ENCODE measurements around the gene OXSR1. TPM values are rescaled to one million over a fixed set of nuclear protein-coding genes. Genes with fewer than 3 reads are reported as not detected.
"Not testable (repeated sequence)": the region's sequence is repeated elsewhere in the genome, so short reads cannot be mapped to it uniquely, and the experiment has no call there.

OXSR1 gene
- total RNA-seq, 1 experiment from 2014 or later: 47.4 TPM

DNA sequence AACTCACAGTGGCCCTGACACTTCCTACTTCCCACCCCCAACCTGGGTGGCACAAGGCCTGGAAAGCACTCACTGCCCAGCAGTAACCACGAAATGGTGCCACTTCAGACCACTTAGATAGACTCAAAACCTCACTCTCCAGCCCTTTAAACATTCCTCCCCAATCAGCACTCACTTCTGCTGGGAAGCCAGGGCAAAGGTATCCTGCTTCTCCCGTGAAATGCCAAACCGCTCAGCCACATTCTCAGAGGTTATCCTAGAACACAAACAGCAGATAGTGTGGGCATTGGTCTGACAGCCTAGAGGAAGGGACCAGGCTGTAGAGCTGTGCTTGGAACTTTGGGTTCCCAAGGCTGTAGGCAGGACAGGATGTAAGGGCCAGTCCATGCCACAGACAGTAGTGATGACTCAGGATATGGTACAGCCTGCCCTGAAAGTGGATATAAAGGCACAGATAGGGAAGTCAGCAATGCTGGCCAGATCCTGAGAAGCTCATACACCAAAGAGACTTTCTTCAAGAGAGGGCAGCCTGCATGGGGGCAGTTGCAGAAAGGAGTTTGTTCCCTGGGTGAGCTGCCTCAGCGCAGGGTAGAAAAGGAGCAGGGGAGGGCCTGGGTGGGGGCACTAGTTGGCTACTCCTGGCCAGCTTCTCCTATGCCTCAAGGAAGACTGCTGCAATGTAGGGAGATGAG is 37.6 kb upstream of the OXSR1 start:
- DNase-seq (ENCODE audit: low read depth): no peak

DNA sequence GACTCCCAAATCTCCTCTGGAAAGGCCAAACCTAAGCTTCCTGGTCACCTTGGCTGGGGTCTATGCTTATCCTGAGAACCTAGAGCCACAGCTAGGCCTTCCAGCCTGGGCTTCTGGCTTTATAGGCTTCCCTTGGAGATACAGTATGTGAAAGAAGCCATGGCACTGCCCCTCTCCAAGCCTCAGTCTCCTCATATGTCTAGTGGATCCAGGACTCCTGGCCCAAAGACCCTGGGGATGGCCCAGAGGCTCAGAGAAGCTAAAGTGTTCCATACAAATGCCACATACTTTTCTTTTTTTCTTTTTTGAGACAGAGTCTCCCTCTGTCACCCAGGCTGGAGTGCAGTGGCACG is 37.1 kb upstream of the OXSR1 start:
- no peak for DNase-seq (ENCODE audit: low read depth)

DNA sequence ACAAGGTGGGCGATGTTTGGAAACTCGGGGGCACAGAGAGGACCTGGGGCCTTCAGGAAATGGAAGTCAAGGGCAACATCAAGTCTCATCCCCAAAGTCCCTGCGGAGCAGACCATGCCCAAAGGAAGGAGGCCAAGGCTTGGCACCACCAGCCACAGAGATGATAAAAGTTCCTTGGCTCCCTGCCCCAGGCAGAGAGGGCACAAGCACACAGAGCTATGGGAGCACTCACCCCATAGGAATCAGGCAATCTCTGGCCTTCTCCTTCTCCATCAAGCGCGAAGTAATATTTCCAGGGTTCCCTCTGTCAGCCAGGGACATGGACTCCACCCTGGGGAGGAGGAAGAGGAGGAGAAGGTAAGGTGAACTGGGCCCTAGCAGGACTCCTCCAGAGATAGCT is 36.3 kb upstream of the OXSR1 start:
- no peak for DNase-seq (ENCODE audit: low read depth)

DNA sequence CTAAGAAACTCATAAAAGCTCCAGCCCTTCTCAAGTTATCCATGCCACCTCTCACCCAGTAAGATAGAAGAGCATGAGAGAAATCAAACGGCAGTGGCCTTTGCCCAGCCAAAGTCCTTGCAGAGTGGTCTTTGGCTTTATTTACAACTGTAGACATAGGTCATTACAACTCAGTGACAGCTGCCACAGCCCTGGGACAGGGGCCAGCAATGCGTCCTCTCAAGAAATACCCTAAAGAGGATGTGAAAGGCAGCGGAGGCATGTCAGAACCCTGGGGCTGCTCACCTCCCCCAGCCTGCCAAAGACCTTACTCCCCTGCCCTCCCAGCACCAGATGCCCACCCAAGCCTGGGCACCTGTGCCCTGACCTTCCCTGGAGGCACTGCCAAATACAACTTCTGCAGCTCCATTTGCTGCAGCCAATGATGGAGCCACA is 34.7 kb upstream of the OXSR1 start:
- DNase-seq (ENCODE audit: low read depth): no peak

DNA sequence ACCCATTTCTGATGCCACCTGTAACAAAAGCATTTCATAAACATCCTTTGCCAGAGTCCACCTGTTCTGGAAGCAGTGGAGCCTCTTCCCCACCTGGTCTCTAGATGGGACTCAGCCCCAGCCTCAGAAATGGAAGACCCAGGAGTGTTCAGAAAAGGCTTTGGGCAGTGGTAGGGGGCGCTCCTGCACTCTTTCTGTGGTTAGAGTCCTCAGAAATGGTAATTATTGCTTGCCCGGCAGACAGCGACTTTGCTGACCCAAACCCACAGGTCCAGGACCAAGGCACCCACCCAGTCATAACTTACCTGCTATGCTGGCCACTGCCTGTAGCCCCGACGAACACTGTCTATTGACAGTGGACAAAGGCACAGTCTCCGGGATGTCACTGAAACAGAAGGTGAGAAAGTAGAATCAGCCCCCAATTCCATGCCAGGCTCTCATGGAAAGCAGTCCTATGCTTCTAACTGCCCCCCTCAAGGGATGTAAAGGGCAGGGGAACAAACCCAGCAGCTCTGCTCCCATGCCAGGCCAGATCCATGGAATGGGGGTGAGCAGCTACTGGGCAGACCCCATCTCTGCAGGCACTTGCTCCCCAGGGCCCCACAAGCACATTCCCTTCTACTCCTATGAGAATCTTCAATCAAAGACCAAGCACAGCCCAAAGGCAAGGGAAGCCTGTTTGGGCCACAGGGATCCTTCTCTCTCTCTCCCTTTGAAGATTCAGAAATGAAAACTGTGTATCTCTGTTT is 33.5 kb upstream of the OXSR1 start:
- DNase-seq (ENCODE audit: low read depth): no peak

DNA sequence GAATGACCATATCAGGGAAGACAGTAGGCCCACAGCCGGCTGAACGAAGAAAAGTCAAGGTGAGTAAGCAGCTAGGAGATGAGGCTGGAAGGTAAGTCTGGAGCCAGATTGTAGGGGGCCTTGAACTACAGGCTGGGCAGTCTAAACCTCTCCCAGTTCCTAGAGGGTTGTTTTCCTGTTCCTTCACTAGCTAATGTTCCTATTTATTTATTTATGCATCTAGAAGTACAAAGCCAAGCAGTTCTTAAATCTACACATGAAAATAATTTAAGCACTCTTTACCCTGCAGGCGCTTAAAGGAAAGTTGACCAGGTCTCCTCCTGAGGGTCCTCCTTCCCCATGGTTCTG is 32.2 kb upstream of the OXSR1 start:
- DNase-seq (ENCODE audit: low read depth): no peak

DNA sequence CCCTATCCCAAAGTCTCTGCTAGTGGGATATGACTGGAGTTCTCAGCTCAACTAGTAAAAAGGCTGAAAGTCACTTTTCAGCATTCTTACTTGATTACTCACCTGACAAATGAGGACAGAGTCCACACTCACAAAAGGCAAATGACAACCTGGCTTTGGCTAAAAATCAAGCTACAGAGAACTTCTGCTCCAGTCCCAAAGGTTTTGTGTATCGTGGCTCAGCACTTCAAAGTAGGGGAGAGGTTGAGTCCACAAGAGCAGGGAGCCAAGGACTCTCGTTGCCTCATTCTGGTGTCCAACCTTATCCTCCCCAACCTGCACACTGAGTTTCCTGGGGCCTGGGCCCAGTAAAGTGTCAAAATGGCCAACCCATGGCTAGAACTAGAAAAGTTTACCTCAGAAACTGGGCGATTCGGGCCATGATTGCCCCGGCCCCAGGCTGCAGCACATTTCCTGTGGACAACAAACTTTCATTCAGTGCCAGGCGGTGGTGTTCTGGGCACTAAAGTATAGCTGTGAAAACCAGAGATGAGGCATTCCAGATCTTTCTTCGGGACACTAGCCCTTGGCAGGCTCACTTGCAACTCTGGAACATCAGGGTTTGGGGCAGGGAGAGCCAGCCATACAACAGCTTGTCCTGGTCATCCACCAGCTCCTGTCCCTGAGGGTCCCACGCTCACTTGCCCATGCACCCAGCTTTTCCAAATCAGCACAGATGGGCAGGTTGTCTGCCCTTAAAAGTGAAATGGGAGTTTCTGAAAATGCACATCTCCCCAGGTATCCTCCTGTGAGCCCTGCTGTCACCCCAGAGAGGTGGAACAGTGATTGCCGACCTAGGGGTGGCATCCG is 31.6 kb upstream of the OXSR1 start:
- peak; percentile 48 for DNase-seq (ENCODE audit: low read depth)

DNA sequence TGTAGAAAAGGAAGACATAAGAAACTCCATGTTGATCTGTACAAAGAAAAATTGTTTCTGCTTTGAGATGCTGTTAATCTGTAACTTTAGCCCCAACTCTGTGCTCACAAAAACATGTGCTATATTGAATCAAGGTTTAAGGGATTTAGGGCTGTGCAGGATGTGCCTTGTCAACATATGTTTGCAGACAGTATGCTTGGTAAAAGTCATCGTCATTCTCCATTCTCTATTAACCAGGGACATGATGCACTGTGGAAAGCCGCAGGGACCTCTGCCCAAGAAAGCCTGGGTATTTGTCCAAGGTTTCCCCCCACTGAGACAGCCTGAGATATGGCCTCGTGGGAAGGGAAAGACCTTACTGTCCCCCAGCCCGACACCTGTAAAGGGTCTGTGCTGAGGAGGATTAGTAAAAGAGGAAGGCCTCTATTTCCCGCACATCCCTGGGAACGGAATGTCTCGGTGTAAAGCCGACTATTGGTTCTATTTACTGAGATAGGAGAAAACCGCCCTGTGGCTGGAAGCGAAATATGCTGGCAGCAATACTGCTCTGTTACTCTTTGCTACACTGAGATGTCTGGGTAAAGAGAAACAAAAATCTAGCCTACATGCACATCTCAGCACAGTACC is 30.7 kb upstream of the OXSR1 start:
- DNase-seq (ENCODE audit: low read depth): not testable (repeated sequence)

DNA sequence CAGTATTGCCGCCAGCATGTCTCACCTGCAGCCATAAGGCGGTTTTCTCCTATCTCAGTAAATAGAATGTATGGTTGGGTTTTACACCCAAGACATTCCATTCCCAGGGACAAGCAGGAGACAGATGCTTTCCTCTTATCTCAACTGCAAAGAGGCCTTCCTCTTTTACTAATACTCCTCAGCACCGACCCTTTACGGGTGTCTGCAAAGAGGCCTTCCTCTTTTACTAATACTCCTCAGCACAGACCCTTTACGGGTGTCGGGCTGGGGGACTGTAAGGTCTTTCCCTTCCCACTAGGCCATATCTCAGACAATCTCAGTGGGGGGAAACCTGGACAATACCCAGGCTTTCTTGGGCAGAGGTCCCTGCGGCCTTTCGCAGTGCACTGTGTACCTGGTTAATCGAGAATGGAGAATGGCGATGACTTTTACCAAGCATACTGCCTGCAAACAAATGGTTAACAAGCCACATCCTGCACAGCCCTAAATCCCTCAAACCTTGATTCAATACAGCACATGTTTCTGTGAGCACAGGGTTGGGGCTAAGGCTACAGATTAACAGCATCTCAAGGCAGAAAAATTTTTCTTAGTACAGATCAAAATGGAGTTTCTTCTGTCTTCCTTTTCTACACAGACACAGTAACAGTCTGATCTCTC is 29.6 kb upstream of the OXSR1 start:
- not testable (repeated sequence) for DNase-seq (ENCODE audit: low read depth)

DNA sequence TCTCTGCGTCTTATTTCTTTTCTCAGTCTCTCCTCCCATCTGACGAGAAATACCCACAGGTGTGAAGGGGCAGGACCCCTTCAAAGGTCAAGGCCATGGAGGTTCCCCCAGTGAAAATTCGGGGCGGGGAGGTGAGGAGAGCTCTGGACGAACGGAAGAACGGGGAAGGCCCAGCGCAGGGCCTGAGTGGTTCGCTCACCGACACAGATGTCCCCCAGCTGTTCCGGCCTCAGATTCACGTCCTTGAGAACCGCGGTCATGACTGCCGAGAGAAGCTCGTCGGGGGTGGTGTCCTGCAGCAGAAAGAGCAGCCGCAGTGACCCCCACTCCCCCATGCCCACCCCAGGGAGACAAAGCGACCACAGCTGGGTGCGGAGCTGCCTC is 29.0 kb upstream of the OXSR1 start:
- no peak for DNase-seq (ENCODE audit: low read depth)

DNA sequence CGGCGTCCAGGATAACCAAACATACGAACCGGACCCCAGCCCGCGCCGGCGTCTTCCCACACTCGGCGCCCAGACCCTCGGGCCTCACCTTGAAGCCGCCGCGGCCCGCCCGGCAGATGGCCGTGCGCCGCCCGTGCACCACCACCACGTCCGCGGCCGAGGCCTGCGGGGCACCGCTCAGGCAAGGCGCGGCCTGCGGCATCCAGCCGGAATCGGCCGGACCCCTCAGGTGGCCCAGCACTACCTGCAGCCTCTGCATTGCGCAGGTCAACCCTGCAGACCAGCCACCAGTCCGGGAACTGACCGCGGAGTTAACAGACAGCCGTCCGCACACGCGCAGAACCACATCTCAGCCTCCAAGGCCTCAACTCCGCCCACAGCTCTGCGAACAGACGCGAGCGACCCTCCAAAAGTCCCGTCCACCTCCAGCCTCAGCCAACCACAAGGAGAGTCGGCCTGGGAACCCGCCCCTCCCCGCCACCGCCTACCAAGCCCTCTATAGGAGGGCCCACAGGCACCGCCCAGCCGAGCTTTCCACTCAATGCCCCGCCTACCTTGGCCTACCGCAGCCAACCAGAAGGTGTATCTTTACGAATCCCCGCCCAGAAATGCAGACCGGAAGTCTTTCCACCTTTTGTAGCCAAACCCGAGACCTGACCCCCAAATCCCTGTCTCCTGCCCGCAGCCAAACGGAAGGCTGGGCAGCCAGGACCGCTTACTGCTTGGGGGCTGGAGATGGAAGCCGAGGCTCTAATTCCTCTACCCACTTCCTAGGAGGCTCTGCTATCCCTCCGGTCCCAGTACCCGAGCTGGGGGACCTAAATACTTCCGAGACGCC is 28.3 kb upstream of the OXSR1 start, which contains the start of gene ACAA1:
ACAA1 (minus strand) TSS at position 351 of the 838 bp plus-strand sequence; CDS start at position 259, 92 bp downstream.
- DNase-seq (ENCODE audit: low read depth): peak; percentile 97

DNA sequence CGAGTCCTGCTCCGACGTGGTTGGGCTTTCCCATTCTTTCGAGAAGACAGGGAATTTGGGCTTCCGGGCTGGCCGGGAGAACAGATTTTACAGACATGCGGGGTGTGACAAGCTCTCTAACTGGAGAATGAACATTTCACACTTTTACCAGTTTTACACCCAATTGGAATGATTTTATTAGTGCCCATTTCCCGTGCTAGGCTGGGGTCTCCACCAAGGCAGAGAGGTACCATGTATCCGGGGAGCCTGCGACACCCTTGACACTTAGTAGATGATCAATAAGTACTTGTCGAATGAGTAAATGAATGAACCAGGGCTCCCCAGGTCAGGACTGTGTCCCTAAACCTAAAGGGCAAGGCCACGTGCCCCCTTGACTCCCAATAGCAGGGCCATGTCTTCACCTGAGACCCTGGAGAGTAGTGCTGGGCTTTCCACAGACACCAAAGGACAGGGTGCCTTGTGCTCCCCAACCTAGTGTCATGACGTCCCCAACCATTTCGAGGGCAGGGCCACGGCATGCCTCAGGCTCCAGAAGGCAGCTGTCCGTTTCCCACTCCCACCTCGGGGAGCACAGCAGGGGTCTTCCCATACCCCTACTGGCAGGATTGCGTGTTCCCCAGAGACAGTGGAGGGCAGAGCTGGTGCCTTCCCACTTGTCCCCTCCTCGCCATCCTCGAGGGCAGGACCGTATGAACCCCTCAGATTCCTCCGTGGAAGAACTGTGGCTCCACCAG is 27.6 kb upstream of the OXSR1 start:
- DNase-seq (ENCODE audit: low read depth): no peak

DNA sequence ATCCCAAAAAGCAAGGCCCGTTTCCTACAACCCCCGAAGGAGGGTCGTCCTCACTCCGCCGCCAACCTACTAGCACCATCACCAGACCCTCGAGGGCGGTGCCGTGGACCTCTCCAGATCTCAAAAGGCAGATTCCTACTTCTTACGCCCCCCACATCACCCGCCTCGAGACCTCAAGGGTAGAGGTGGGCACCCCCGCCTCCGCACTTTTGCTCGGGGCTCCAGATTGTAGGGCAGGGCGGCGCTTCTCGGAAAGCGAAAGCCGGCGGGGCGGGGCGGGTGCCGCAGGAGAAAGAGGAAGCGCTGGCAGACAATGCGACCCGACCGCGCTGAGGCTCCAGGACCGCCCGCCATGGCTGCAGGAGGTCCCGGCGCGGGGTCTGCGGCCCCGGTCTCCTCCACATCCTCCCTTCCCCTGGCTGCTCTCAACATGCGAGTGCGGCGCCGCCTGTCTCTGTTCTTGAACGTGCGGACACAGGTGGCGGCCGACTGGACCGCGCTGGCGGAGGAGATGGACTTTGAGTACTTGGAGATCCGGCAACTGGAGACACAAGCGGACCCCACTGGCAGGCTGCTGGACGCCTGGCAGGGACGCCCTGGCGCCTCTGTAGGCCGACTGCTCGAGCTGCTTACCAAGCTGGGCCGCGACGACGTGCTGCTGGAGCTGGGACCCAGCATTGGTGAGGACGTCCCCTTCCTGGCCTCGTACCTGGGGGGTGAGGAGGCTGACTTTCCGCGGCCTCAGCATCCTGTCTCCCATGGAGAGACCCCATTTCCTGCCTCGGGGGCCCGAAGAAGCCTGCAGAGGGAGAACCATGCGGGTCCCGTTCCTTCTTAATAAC is 26.8 kb upstream of the OXSR1 start, which contains the start of gene MYD88:
MYD88 (plus strand) TSS at position 313 of the 842 bp plus-strand sequence; CDS start at position 353, 40 bp downstream.
- peak; percentile 61 for DNase-seq (ENCODE audit: low read depth)

DNA sequence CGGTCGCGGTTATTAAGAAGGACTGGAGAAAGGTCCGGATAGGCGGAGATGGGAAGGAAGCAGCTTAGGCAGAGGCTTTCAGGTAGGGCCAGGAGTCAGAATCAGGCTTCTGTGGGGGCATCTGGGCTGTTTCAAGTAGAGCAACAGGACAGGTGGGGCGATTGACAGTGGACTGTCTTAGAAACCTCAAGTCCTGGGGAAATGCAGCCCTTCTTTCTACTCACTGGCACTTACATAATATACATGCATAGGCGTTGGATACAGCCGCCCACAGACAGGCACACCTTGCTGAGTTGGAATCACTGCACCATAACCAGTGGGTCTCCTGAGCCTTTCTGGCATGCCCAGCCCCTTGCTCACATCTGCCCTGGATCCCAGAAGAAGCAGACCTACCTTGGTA is 26.1 kb upstream of the OXSR1 start:
- no peak for DNase-seq (ENCODE audit: low read depth)

DNA sequence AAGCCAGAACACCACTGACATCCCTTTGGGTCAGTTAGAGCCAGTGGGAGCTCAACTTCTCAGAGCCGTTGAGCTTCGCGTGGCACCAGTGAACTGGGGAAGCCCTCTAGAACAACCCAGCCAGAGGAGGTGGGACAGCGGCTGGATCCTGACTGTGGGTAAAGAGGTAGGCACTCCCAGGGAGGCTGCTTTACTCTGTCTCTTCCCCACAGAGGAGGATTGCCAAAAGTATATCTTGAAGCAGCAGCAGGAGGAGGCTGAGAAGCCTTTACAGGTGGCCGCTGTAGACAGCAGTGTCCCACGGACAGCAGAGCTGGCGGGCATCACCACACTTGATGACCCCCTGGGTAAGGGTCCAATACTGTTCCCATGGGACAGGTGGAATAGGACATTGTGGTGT is 25.7 kb upstream of the OXSR1 start:
- no peak for DNase-seq (ENCODE audit: low read depth)

DNA sequence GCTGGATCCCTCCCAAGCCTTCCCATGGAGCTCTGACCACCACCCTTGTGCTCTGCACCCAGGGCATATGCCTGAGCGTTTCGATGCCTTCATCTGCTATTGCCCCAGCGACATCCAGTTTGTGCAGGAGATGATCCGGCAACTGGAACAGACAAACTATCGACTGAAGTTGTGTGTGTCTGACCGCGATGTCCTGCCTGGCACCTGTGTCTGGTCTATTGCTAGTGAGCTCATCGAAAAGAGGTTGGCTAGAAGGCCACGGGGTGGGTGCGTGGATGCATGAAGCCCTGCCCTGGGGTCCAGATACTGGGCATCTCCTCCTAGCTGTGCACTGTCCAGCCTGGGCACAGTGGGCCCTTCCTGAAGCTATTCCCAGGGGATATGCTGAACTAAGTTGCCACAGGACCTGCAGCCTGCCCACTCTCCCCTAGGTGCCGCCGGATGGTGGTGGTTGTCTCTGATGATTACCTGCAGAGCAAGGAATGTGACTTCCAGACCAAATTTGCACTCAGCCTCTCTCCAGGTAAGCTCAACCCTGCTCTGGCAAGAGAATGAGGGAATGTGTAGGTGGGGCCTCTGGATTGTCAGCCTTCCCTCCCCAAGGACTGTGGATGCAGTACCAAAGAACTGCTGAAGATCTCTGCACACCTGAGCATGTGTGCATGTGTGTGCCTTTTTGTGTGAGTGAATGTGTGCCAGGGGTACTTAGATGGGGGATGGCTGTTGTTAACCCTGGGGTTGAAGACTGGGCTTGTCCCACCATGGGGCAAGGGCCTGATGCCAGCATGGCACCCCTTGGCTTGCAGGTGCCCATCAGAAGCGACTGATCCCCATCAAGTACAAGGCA is 24.8 kb upstream of the OXSR1 start:
- DNase-seq (ENCODE audit: low read depth): no peak

DNA sequence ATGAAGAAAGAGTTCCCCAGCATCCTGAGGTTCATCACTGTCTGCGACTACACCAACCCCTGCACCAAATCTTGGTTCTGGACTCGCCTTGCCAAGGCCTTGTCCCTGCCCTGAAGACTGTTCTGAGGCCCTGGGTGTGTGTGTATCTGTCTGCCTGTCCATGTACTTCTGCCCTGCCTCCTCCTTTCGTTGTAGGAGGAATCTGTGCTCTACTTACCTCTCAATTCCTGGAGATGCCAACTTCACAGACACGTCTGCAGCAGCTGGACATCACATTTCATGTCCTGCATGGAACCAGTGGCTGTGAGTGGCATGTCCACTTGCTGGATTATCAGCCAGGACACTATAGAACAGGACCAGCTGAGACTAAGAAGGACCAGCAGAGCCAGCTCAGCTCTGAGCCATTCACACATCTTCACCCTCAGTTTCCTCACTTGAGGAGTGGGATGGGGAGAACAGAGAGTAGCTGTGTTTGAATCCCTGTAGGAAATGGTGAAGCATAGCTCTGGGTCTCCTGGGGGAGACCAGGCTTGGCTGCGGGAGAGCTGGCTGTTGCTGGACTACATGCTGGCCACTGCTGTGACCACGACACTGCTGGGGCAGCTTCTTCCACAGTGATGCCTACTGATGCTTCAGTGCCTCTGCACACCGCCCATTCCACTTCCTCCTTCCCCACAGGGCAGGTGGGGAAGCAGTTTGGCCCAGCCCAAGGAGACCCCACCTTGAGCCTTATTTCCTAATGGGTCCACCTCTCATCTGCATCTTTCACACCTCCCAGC is 24.0 kb upstream of the OXSR1 start:
- DNase-seq (ENCODE audit: low read depth): no peak
